T-helper 9 cell (primary cell): Measurements from ENCODE around the gene FAM89B.

ENCODE experiments used
- DNase-seq: peaks from one replicate; pipeline ENCODE4 v3.0.0-alpha.2; 2020

The FAM89B gene

DNA sequence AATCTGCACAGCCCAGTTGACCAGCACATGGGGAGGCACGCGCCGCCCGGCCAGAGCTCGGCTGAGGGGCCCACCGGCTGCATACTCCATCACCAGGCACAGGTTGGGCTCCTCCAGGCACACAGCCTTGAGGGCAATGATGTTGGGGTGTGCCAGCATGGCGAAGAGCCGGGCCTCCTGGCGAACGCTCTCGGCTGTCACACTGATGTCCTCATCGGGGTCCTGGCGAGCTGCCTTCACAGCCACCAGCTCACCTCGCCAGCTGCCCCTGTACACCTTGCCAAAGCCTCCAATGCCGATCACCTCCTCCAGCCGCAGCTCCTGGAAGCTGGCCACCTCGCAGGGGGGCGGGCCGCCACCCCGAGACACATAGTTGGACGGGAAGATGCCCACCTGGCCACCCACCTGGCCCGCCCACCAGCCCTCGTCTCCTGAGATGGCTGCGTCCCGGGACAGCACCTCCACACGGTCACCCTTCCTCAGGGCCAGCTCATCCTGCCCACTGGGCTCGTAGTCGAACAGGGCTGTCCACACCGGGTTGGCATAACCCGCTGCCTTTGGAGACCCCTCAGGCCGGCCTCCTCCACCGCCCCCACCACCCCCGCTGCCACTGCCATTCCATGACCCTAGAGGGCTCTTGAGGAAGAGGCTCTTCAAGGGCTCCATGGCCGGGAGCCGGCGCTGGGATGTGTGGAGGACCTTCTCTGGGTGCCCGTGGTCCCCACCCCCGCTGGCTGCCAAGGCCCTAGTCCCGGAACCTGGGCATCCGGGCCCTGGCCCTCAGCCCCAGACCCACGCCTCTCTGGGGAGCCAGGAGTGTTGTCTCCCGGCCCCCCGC is 41.0 kb downstream of the FAM89B start:
- DNase-seq: no peak

DNA sequence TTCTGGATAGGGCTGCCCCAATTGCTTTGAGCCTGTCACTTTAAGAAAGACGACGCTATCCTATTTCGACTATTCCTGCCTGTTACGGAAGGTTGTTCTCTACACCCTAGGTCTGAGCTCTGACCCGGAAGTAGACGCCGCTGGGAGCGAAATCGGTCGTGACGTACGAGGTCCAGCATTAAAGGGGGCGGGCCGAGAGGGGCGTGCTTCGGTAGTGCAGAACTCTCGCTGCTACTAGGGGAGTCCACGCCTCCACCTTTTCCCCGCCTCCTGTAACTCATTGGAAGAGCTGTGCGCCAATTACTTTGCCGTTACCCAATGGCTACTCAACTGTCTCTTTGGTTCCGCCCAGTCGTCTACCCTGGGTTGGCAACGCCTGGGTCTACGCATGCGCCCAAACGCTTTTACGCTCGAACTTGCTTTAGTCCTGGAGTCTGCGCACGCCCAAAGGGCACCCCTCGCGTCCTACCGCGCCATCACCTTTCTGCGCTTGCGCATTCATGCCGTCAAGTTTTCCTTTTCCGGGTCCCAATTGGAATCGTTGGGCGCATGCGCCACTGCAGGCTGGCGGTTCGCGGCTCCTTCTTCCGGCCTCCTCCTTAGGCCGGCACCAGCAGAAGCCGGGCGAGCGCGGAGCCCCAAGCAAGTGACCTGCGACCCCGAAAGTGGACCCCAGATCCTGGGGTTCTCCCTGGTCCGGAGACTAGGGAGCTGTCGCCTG is 43.1 kb downstream of the FAM89B start, which contains the start of gene PCNX3:
PCNX3 (plus strand) TSS at position 548 of the 721 bp plus-strand sequence. CDS start 536 bp downstream, outside the sequence.
- peak; percentile 99 for DNase-seq

- no peak for DNase-seq
Observed at GRCh38 chr11:65615950-65616574, 43.7 kb downstream of the FAM89B start.

DNA sequence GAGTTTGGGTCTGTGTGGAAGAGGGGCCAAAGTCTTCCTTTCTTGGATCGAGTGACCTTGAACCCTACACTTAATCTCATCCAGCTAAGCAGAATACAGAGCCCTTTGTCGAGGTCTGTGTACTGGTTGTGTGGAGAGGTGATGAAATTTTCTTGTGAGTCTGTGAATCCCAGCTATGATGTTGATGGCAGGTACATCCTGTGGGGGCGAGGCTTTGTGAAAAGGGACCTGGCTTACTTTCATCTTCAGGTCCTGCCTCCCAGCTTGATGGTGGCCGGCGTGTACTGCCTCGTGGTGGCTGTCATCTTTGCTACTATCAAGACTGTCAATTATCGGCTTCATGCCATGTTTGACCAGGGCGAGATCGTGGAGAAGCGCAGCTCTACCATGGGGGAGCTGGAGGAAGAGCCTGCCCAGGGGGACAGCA is 44.2 kb downstream of the FAM89B start:
- no peak for DNase-seq

DNA sequence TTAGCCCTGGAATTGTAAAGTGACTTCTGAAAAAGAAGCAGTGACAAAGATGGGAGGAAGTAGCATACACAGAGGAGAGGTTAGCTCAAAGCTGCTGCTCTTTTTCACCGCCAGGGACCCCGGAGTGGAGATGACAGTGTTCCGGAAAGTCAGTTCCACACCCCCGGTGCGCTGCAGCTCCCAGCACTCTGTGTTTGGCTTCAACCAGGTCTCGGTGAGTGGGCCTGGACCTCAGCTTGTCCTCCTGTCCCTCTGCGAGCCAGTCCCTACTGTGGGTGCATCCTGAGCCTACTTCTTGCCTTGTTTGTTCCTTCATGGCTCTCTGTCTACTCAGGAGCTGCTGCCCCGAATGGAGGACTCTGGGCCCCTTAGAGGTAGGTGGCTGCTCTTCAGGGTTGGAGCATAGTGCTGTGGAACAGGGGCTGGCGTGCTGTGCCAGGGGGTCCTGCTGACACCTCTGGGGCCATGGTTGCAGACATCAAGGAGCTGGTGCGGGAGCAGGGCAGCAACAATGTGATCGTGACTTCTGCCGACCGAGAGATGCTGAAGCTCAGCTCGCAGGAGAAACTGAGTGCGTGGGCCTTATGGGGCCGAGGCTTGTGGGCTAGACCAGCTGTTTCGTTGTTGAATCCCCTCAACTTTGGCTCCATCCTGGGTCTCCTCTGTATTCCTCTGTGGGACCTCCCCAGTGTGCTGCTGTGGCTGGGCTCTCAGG is 45.0 kb downstream of the FAM89B start:
- no peak for DNase-seq

GRCh38 chr11:65617990-65618751 is 45.8 kb downstream of the FAM89B start:
- DNase-seq: no peak

GRCh38 chr11:65618763-65619162 is 46.4 kb downstream of the FAM89B start:
- no peak for DNase-seq

DNA sequence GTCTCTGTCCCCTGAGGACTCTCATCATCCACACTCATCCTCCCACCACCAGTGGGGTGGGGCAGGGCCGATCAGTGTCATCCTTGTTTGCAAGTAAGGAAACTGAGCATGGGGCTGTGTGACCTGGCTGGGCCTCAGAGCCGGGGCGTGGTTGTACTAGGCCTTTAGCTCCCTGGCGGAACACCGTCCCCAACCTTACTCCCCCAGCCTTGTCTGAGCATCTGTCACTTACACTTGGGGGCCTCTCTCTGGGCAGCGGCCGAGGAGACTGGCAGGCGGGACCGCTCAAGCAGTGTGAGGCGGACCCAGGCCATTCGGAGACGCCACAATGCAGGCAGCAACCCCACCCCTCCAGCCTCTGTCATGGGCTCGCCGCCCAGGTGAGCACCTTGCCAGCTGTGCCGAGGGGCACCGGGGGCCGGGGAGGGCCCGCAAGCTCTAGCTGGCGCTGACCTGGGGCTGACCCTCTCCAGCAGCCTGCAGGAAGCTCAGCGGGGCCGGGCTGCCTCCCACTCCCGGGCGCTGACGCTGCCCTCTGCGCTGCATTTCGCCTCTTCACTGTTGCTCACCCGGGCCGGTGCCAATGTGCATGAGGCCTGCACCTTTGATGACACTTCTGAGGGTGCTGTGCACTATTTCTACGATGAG is 47.1 kb downstream of the FAM89B start:
- DNase-seq: no peak

GRCh38 chr11:65620666-65621065 is 48.3 kb downstream of the FAM89B start:
- no peak for DNase-seq

- DNase-seq: no peak
Observed at GRCh38 chr11:65621460-65621859, 49.1 kb downstream of the FAM89B start.

DNA sequence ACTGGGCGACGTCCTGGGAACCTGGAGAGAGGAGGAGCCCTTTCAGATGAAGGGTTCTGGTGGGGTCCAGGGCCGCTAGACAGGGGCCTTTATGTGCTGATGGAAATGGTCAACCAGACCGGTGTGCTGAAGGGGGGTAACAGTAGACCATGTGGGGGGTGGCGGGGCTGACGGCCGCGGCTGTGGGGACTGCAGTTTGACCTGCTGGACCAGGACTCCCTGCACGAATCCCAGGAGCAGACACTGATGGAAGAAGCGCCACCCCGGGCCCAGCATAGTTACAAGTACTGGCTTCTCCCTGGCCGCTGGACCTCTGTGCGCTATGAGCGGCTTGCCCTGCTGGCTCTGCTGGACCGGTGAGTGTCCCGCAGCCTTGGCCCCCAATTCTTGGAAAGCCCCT is 49.7 kb downstream of the FAM89B start:
- DNase-seq: no peak

DNA sequence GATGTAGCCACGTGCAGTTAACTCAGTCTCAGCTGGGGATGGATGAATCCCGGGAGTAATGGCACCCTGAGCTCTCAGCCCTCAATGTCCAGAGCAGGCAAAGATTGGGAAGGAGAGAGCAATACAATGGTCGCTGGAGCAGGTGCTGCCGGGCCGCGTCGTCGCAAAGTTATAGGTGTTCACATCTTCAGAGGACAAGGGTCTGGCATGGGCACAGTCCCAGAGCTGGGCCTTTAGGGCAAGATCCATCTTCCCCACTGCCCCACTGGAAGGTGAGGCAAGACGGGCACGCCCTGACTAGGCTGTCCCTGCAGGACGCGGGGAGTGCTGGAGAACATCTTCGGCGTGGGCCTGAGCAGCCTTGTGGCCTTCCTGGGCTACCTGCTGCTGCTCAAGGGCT is 50.8 kb downstream of the FAM89B start:
- no peak for DNase-seq
